ENCODE results near the gene ATP6AP1. TPM values are rescaled to one million over a fixed set of nuclear protein-coding genes. Genes with fewer than 3 reads are reported as not detected.

Gene ATP6AP1
- total and polyA plus RNA-seq, 9 of the 15 experiments (the other 6 are each of a cell fraction or from before 2014, with no cell fraction given): 8.3 to 90.5 (median 52.9) TPM

- TF ChIP-seq ZFPM2 (CRISPR knock-in tag; IDR thresholded peaks at IDR 0.05): no peak
- TF ChIP-seq YY1 (IDR thresholded peaks at IDR 0.05; ENCODE audit: borderline replicate concordance in 1 of 3, control insufficient read depth in 1 of 3, extremely low read depth in 1 of 3, insufficient read depth in 3 of 3, insufficient read length in 1 of 3, insufficient replicate concordance in 2 of 3, low read depth in 1 of 3, low read length in 2 of 3): peak; percentile 64 to 95 (median 88)
- TF ChIP-seq GMEB1 (CRISPR knock-in tag; IDR thresholded peaks at IDR 0.05): peak; percentile 61; the same call in 1 of the 2 replicates
- no peak for TF ChIP-seq EWSR1 (IDR thresholded peaks at IDR 0.05; ENCODE audit: borderline replicate concordance, low read depth, partially characterized antibody)
- no peak for TF ChIP-seq PRMT5 (CRISPR knock-in tag; IDR thresholded peaks at IDR 0.05)
- no peak for TF ChIP-seq SRSF9 (IDR thresholded peaks at IDR 0.05; ENCODE audit: borderline replicate concordance, low read depth, low read length)
- no peak; a peak in 2 of 4 replicates for TF ChIP-seq ZNF639 (CRISPR knock-in tag; conservative IDR thresholded peaks at IDR 0.05 in 1 of 2, IDR thresholded peaks at IDR 0.05 in 1 of 2)
- TF ChIP-seq MEF2D (tag; conservative IDR thresholded peaks at IDR 0.05; ENCODE audit: low read depth): no peak
- TF ChIP-seq CREB3 (tag; conservative IDR thresholded peaks at IDR 0.05; ENCODE audit: low read depth): no peak
- peak; percentile 54 to 64; a peak in 3 of 4 replicates for TF ChIP-seq NRF1 (conservative IDR thresholded peaks at IDR 0.05 in 1 of 2, IDR thresholded peaks at IDR 0.05 in 1 of 2)
- peak; percentile 50; the same call in 1 of the 2 replicates for TF ChIP-seq LCOR (CRISPR knock-in tag; IDR thresholded peaks at IDR 0.05)
- no peak for TF ChIP-seq FOXP1 (CRISPR knock-in tag; IDR thresholded peaks at IDR 0.05)
- TF ChIP-seq ZNF124 (CRISPR knock-in tag; IDR thresholded peaks at IDR 0.05): no peak
- TF ChIP-seq ZNF239 (CRISPR knock-in tag; IDR thresholded peaks at IDR 0.05): no peak
- peak; percentile 59; the same call in 1 of the 2 replicates for TF ChIP-seq EP400 (IDR thresholded peaks at IDR 0.05)
- TF ChIP-seq RBM39 (optimal IDR thresholded peaks at IDR 0.05; ENCODE audit: low read depth, low read length): no peak
- no peak for TF ChIP-seq ZNF444 (CRISPR knock-in tag; IDR thresholded peaks at IDR 0.05)
- TF ChIP-seq TFE3 (CRISPR knock-in tag; IDR thresholded peaks at IDR 0.05): peak; percentile 32; the same call in 1 of the 2 replicates
- TF ChIP-seq STAG1 (CRISPR knock-in tag; IDR thresholded peaks at IDR 0.05; ENCODE audit: borderline replicate concordance): no peak
- TF ChIP-seq KDM5B (IDR thresholded peaks at IDR 0.05; ENCODE audit: insufficient replicate concordance, low read depth, low read length): peak; percentile 64
Measured at GRCh38 chrX:154428176-154429171, at the start of gene ATP6AP1 (continued).

Data from K562 (cell line).